ENCODE measurements around the gene ADCK2. TPM values are rescaled to one million over a fixed set of nuclear protein-coding genes. Genes with fewer than 3 reads are reported as not detected.
A peak's percentile ranks its signal among the peaks of the same experiment; 100 is the strongest.

ADCK2 gene
- total RNA-seq, 2 donors from 2014 or later = 26.5 to 30.6 TPM

DNA sequence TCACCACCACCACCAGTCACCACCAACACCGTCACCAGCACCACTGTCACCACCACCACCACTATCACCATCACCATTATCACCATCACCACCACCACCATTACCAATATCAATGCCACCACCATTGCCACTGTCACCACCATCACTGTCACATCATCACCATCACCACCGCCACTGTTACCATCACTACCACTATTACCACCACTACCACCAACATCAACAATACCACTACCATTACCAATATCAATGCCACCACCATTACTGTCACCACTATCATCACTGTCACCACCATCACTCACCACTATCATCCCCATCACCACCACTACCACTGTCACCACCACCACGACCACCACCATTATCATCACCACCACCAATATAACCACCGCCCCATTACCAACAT is 18.1 kb upstream of the ADCK2 start:
- Histone ChIP-seq H3K27ac (no peak overlapping the region), H3K9me3 (no peaks in the 10 kb centered on the region), H3K4me3 (no peak overlapping the region), H3K4me1 (replicated peaks) (peaks cover 9% of the 10 kb centered on the region), H3K27me3 (replicated peaks; ENCODE audit: insufficient read depth) (no peaks in the 10 kb centered on the region), H3K36me3 (no peaks in the 10 kb centered on the region)
- intact Hi-C loops (cut with DNase I) = loop anchor here (1.0 to 10.0 kb wide), 3 partner anchors 136 to 480 kb away; partner anchors contain the start of genes KDM7A and MKRN1
- DNase-seq (ENCODE audit: low spot score) = no peak
- WGBS = 95% methylated on average over 4 of the region's 4 CpGs
- TF ChIP-seq POLR2AphosphoS5 (IDR thresholded peaks at IDR 0.05) (no peak), POLR2A (IDR thresholded peaks at IDR 0.05) (no peak)
- TF ChIP-seq, protein P1, sequence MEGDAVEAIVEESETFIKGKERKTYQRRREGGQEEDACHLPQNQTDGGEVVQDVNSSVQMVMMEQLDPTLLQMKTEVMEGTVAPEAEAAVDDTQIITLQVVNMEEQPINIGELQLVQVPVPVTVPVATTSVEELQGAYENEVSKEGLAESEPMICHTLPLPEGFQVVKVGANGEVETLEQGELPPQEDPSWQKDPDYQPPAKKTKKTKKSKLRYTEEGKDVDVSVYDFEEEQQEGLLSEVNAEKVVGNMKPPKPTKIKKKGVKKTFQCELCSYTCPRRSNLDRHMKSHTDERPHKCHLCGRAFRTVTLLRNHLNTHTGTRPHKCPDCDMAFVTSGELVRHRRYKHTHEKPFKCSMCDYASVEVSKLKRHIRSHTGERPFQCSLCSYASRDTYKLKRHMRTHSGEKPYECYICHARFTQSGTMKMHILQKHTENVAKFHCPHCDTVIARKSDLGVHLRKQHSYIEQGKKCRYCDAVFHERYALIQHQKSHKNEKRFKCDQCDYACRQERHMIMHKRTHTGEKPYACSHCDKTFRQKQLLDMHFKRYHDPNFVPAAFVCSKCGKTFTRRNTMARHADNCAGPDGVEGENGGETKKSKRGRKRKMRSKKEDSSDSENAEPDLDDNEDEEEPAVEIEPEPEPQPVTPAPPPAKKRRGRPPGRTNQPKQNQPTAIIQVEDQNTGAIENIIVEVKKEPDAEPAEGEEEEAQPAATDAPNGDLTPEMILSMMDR (IDR thresholded peaks at IDR 0.05) = no peak

DNA sequence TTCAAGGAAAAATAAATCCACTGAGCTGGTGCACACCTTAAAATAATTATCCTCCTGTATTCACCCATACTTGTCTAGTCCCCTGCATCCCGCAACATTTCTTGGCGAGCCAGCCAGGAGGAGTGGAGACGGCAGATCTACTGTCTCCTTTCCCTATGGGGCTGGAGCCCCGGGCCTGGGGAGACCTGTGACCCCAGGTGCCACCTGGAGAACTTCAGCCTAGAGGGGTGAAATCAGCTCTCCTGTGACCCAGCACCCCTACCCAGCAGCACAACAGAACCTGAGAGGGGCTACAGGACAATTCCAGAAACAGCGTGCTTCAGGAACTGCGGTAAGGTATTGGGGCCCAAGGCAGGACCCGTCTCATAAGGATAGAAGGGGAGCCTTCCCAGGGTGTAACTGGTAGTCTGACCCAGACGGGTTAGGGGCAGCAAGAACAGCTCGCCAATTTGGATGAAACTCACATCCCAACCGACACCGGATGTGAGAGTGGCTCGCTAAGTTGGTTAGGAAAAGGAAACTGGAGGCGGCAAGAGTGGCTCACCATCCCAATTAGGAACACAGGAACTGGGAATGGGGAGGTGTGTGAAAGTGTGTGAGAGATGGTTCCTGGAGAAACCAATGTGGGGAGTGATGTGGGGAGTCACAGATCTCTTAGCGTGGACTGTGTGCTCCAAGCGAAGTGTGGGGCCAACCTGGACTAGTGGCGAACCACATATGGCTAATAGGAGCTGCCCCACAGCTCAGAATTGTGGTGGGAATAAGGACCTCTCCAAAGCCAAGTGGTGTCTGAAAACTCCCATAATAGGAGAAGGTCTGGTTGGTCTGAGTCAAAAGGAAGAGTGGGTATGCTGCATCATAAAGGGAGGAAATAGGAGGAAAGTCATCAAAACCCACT is 17.0 kb upstream of the ADCK2 start:
- DNase-seq (ENCODE audit: low spot score) = no peak
- Histone ChIP-seq H3K27me3 (replicated peaks; ENCODE audit: insufficient read depth) (no peaks in the 10 kb centered on the region), H3K4me3 (no peak overlapping the region), H3K9me3 (no peaks in the 10 kb centered on the region), H3K4me1 (replicated peaks) (peaks cover 9% of the 10 kb centered on the region), H3K36me3 (no peaks in the 10 kb centered on the region), H3K27ac (peak overlapping the region; percentile 83 to 84)
- intact Hi-C loops (cut with DNase I) = loop anchor here (5.0 to 10.0 kb wide), 2 partner anchors 178 to 481 kb away; partner anchors contain the start of genes KDM7A and MKRN1
- 89% methylated on average over 16 of the region's 16 CpGs for WGBS
- TF ChIP-seq POLR2A (IDR thresholded peaks at IDR 0.05) = no peak
- no peak for TF ChIP-seq POLR2AphosphoS5 (IDR thresholded peaks at IDR 0.05)
- TF ChIP-seq, protein P1 (IDR thresholded peaks at IDR 0.05) = no peak

DNA sequence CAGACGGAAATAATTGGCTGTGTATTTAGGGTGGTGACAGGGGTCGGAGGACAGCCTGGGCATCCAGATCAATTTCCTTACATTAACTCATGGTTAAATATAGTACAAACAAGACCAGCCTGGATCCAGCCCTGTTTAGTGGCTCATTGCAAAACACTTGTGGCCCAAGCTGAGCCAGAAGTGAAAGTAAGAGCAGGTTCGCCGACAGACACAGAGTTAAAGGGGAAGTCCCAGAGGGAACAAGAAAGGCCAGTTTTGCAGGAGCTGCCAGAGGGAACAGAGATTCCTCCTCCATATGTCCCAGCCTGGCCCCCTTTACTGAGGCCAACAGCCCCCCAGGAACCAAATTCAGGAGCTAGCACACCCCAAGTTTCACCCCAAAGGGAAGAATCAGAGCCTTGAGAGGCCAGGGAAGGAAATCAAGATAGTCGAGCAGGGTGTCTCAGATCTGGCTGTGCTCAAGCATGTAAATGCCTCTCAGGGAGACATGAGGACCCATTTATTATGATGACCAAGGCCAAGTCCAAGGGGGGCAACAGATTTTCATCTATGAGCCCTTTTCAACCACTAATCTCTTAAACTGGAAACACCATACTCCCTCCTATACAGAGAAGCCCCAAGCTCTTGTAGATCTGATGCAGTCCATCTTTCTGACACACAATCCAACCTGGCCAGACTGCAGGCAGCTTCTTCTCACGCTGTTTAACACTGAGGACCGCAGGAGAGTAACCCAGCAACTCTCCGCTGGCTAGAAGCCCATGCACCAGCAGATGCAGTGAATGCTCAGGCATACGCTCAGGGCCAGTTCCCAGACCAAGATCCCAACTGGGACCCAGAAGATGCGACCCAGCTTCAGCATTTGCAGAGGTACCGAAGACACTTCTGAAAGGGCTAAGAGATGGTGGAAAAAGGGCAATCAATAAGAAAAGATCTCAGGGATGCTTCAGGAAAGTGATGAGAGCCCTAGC is 15.9 kb upstream of the ADCK2 start:
- H3K27ac ChIP-seq = peak overlapping the region; percentile 83 to 84
- H3K36me3 ChIP-seq = no peaks in the 10 kb centered on the region
- WGBS = 31% methylated on average over 11 of the region's 11 CpGs
- TF ChIP-seq, protein P1 (IDR thresholded peaks at IDR 0.05) = no peak
- TF ChIP-seq POLR2AphosphoS5 (IDR thresholded peaks at IDR 0.05) = peak; percentile 93
- no peaks in the 10 kb centered on the region for H3K27me3 ChIP-seq (replicated peaks; ENCODE audit: insufficient read depth)
- H3K9me3 ChIP-seq = no peaks in the 10 kb centered on the region
- intact Hi-C loops (cut with DNase I) = loop anchor here (5.0 to 10.0 kb wide), 2 partner anchors 180 to 482 kb away; partner anchors contain the start of genes KDM7A and MKRN1
- peaks cover 9% of the 10 kb centered on the region for H3K4me1 ChIP-seq (replicated peaks)
- H3K4me3 ChIP-seq = peak overlapping the region; percentile 2 to 17
- peak; percentile 91 for DNase-seq (ENCODE audit: low spot score)

DNA sequence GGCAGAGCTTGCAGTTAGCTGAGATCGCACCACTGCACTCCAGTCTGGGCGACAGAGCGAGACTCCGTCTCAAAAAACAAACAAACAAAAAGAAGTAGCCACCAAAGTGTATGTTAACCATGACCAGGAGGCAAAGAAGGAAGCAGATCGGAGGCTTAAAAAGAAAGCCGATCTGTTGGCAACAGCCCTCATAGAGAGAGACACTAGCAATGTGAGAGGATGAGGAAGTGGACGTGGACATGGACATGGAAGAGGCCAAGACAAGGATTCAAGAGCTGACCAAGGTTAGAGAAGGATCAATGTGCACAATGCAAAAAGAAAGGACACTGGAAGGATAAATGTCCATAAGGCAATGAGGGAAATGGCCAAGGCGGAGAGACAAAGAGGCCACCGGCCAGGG is 14.9 kb upstream of the ADCK2 start:
- Histone ChIP-seq H3K27me3 (replicated peaks; ENCODE audit: insufficient read depth) (no peaks in the 10 kb centered on the region), H3K4me3 (no peak overlapping the region), H3K9me3 (no peaks in the 10 kb centered on the region), H3K27ac (no peak overlapping the region), H3K36me3 (no peaks in the 10 kb centered on the region), H3K4me1 (replicated peaks) (peaks cover 9% of the 10 kb centered on the region)
- WGBS = 81% methylated on average over 9 of the region's 9 CpGs
- TF ChIP-seq POLR2A (IDR thresholded peaks at IDR 0.05) (no peak), POLR2AphosphoS5 (IDR thresholded peaks at IDR 0.05) (no peak)
- TF ChIP-seq, protein P1 (IDR thresholded peaks at IDR 0.05) = no peak
- DNase-seq (ENCODE audit: low spot score) = no peak
- intact Hi-C loops (cut with DNase I) = loop anchor here (5.0 to 10.0 kb wide), 2 partner anchors 181 to 483 kb away; partner anchors contain the start of genes KDM7A and MKRN1

All from prostate gland (tissue), 2 donors.